GM18520 (cell line): ENCODE measurements around the gene DNAJC17.

Source experiments
- ATAC-seq: cut with Tn5 transposase; IDR thresholded peaks from one replicate; pipeline ENCODE4 v1.9.1; 2021; ENCODE audit not compliant: unreplicated experiment

The DNAJC17 gene

GRCh38 chr15:40831861-40832260, 24.6 kb upstream of the DNAJC17 start:
- no peak for ATAC-seq

- ATAC-seq, result no peak
Observed at GRCh38 chr15:40830884-40831283, 23.6 kb upstream of the DNAJC17 start.

- ATAC-seq, result no peak
Observed at GRCh38 chr15:40829115-40829514, 21.8 kb upstream of the DNAJC17 start.

- no peak for ATAC-seq
Observed at GRCh38 chr15:40828447-40829036, 21.3 kb upstream of the DNAJC17 start, which contains the start of gene PPP1R14D. PPP1R14D (minus strand) TSS chr15:40828708; CDS start chr15:40828641, 67 bp downstream.

- ATAC-seq, result no peak
Observed at GRCh38 chr15:40826423-40827075, 19.3 kb upstream of the DNAJC17 start.

- ATAC-seq, result no peak
Observed at GRCh38 chr15:40825661-40826422, 18.6 kb upstream of the DNAJC17 start.

GRCh38 chr15:40823572-40824343, 16.5 kb upstream of the DNAJC17 start:
- no peak for ATAC-seq

GRCh38 chr15:40821195-40821594, 13.9 kb upstream of the DNAJC17 start:
- no peak for ATAC-seq

GRCh38 chr15:40819048-40819447, 11.8 kb upstream of the DNAJC17 start:
- ATAC-seq, result no peak

- ATAC-seq, result no peak
Observed at GRCh38 chr15:40815042-40815698, 7.9 kb upstream of the DNAJC17 start.

GRCh38 chr15:40812721-40813425, 5.6 kb upstream of the DNAJC17 start:
- ATAC-seq, result no peak

GRCh38 chr15:40808861-40809450, 1.7 kb upstream of the DNAJC17 start:
- ATAC-seq, result no peak

- no peak for ATAC-seq
Observed at GRCh38 chr15:40807888-40808461, 702 bp upstream of the DNAJC17 start.

- no peak for ATAC-seq
Observed at GRCh38 chr15:40806672-40807027, 623 bp downstream of the DNAJC17 start.

GRCh38 chr15:40803688-40804087, 3.6 kb downstream of the DNAJC17 start:
- no peak for ATAC-seq

GRCh38 chr15:40803076-40803475, 4.2 kb downstream of the DNAJC17 start:
- ATAC-seq, result no peak

GRCh38 chr15:40799523-40799922, 7.8 kb downstream of the DNAJC17 start:
- ATAC-seq, result no peak

GRCh38 chr15:40796512-40796911, 10.8 kb downstream of the DNAJC17 start:
- ATAC-seq, result no peak

GRCh38 chr15:40796041-40796440, 11.2 kb downstream of the DNAJC17 start:
- ATAC-seq, result no peak
